Fibroblast of the aortic adventitia (primary cell): ENCODE measurements around the gene TRIM37. TPM values are rescaled to one million over a fixed set of nuclear protein-coding genes. Genes with fewer than 3 reads are reported as not detected.
A peak's percentile ranks its signal among the peaks of the same experiment; 100 is the strongest.

Source experiments
- DNase-seq: peaks from one replicate; pipeline ENCODE4 v3.0.0-alpha.2; 2010; ENCODE audit warnings: low read depth
- H3K4me3 ChIP-seq: 2 replicates; pipeline ENCODE4 v1.5.1; 2011; ENCODE audit warnings: low read depth, mild to moderate bottlenecking, control low read depth, low read length, moderate library complexity
- total RNA-seq: library from RNA; depleted of rRNA; stranded (reverse); fragments of >200 nt; gene quantifications from 2 replicates; pipeline ENCODE4 v1.2.3, GENCODE V29; 2012; ENCODE audit warnings: low replicate concordance
- TF ChIP-seq, protein P1 (sequence below): IDR thresholded peaks from 2 replicates; pipeline ENCODE4 v1.5.1; 2011; ENCODE audit warnings: mild to moderate bottlenecking, low read length, control low read depth, inconsistent platforms; ENCODE audit not compliant: insufficient read depth

The TRIM37 gene
- total RNA-seq, 1 donor = 42.0 TPM

DNA sequence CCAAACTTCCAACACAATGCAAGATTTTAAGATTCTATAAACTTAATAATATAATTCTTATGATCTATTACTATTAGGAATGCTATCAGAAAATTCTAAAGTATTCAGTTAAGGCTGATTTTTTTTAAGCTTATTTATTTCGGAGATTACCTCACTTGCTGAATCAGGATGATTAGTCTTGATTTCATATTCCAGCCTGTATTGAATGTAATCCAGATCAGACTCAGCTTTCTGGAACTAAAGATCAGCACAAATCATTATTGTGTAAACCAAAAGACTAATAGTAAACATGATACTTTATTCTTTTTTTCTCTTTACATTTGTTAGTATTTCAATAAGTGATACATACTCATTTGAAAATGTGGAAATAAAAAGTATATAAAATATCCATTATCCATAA lies 24.5 kb upstream of the TRIM37 start:
- peak; percentile 35 for DNase-seq
- TF ChIP-seq, protein P1, sequence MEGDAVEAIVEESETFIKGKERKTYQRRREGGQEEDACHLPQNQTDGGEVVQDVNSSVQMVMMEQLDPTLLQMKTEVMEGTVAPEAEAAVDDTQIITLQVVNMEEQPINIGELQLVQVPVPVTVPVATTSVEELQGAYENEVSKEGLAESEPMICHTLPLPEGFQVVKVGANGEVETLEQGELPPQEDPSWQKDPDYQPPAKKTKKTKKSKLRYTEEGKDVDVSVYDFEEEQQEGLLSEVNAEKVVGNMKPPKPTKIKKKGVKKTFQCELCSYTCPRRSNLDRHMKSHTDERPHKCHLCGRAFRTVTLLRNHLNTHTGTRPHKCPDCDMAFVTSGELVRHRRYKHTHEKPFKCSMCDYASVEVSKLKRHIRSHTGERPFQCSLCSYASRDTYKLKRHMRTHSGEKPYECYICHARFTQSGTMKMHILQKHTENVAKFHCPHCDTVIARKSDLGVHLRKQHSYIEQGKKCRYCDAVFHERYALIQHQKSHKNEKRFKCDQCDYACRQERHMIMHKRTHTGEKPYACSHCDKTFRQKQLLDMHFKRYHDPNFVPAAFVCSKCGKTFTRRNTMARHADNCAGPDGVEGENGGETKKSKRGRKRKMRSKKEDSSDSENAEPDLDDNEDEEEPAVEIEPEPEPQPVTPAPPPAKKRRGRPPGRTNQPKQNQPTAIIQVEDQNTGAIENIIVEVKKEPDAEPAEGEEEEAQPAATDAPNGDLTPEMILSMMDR = no peak
- H3K4me3 ChIP-seq = no peak overlapping the region

DNA sequence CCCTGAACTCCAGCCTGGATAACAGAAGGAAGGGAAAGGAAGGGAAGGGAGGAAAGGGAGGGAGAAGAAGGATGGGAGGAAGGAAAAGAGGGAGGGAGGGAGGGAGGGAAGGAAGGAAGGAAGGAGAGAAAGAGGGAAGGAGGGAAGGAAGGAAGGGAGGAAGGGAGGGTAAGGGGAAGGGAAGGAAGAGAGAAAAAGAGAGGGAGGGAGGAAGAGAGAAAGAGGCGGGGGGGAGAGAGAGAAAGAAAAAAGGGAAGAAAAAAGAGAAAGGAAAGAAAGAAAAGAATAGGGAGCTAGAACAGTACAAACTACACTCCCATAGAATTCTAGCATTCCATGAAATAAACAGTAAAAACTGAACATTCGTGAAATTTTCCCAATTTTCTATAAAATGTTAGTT lies 23.1 kb upstream of the TRIM37 start:
- TF ChIP-seq, protein P1 = no peak
- no peak overlapping the region for H3K4me3 ChIP-seq
- DNase-seq = no peak

DNA sequence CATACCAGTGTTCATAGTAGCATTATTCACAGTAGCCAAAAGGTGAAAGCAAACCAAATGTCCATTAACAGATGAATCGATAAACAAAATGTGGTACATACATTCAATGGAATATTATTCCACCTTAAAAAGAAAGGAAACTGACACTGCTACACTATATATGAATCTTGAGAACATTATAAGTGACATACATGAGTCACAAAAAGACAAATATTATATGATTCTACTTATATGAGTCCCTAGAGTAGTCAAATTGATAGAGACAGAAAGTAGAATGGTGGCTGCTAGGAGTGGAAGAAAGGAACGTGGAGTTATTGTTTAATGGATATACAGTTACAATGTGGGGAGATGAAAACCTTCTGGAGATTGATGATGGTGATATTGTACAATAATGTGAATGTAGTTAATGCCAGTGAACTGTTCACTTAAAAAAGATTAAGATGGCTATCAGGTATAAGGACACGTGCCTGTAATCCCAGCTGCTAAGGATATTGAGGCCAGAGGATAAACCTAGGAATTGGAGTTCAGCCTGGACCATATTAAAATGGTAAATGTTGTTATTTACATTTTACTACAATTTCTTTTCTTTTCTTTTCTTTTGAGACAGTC lies 20.2 kb upstream of the TRIM37 start:
- TF ChIP-seq, protein P1 = no peak
- no peak overlapping the region for H3K4me3 ChIP-seq
- no peak for DNase-seq

DNA sequence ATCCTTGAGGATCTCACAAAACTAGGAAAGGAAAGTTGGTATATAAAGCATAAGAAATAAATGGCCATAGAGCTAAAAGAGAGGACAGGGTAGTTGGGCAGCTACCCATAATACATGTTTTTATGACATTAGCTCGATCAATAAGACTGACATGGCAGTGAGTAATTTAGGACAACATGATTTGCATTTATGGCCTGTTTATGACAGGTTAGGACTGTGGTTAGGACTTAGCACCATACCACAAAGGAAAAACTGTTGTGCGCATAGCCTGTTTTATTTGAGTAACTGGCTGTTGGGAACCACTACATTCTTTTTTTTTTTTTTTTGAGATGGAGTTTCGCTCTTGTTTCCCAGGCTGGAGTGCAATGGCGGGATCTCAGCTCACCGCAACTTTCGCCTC lies 18.0 kb upstream of the TRIM37 start:
- H3K4me3 ChIP-seq = no peak overlapping the region
- TF ChIP-seq, protein P1 = no peak
- no peak for DNase-seq

DNA sequence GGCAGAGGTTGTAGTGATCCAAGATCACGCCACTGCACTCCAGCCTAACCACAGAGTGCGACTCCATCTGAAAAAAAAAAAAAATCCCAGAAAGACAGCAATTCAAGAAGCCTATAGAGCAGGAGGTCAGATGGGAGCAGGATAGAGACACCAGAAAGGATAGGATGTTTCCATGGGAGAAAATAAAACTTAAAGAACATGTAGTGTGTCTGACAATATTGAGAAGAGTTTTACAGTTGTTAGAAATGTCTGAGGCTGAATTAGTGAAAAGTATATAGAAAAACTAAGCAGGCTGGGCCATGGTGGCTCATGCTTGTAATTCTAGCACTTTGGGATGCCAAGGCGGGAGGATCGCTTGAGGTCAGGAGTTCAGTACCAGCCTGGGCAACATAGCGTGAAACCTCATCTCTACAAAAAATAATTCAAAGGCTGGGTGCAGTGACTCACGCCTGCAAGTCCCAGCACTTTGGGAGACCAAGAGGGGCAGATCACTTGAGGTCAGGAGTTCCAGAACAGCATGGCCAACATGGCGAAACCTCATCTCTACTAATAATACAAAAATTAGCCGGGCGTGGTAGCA lies 15.3 kb upstream of the TRIM37 start:
- no peak overlapping the region for H3K4me3 ChIP-seq
- TF ChIP-seq, protein P1 = no peak

DNA sequence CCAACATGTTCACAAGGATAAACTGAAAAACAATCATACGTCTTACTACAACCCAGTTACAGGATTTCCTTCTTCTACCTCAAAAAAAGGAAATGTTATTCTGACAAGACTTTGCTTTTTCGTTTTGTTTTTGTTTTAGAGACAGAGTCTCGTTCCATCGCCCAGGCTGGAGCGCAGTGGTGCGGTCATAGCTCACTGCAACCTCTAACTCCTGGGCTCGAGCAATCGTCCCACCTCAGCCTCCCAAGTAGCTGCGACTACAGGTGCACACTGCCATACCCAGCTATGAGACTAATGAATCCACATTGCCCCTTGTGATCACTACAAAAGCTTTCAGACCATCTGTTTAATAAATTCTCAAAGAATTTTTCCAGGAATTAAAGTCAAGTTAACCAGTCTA lies 8.8 kb upstream of the TRIM37 start:
- TF ChIP-seq, protein P1 = no peak

More for the DNA sequence above, 15.3 kb upstream of the TRIM37 start:
- no peak for DNase-seq

DNA sequence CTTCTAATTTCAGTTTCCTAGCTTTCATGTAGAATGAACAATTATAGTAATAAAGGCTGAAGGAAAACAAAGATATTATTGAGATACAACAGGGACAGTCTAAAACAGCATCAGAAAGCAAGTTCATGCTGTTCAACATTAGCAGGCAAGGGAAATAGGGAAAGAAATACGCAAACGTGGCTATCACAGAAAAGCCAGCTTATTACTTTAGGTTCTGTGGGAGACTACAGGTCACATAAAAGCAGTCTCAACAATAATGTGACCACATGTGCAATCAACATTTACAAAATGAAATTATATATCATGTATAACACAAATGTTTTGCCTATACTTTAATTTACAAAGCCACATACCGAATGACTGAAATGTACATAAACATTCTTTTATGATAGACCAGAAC lies 4.9 kb upstream of the TRIM37 start:
- TF ChIP-seq, protein P1 = no peak
- no peak for DNase-seq
- H3K4me3 ChIP-seq = no peak overlapping the region

More for the DNA sequence above, 8.8 kb upstream of the TRIM37 start:
- no peak for DNase-seq
- H3K4me3 ChIP-seq = no peak overlapping the region
